Tibial nerve (tissue), 4 donors: ENCODE data around the gene PSMG4. TPM values are rescaled to one million over a fixed set of nuclear protein-coding genes. Genes with fewer than 3 reads are reported as not detected.
"Not testable (repeated sequence)": the region's sequence is repeated elsewhere in the genome, so short reads cannot be mapped to it uniquely, and the experiment has no call there.

ENCODE experiments used
- DNase-seq, 2 donors: peaks; one replicate each; pipeline ENCODE4 v3.0.0-alpha.2; 2019; ENCODE audit warnings: low spot score in 2 of 2
- H3K27ac ChIP-seq, 4 donors: fragments of 200-600 bp; sonication (generic) in 3 of 4; one replicate each; pipeline ENCODE4 v1.5.1; 2017 to 2019; ENCODE audit warnings: mild to moderate bottlenecking in 1 of 4
- H3K27me3 ChIP-seq, 2 donors: fragments of 200-600 bp; sonication (generic) in 1 of 2; one replicate each; pipeline versions ENCODE4 v1.5.1 to v1.6.0; 2017 to 2019
- H3K36me3 ChIP-seq, 3 donors: fragments of 200-600 bp; sonication (generic); one replicate each; pipeline ENCODE4 v1.5.1; 2018 to 2019
- H3K4me1 ChIP-seq, 4 donors: fragments of 200-600 bp; sonication (generic) in 3 of 4; one replicate each; pipeline ENCODE4 v1.5.1; 2017 to 2019
- H3K4me3 ChIP-seq, 4 donors: fragments of 200-600 bp; sonication (generic) in 3 of 4; one replicate each; pipeline ENCODE4 v1.5.1; 2017 to 2019; ENCODE audit warnings: mild to moderate bottlenecking in 1 of 4, moderate library complexity in 1 of 4
- H3K9me3 ChIP-seq, 4 donors: fragments of 200-600 bp; sonication (generic) in 3 of 4; one replicate each; pipeline ENCODE4 v1.5.1; 2017 to 2019
- CTCF ChIP-seq, 5 experiments: fragments of 200-600 bp in 3 of 5; fragments of 450-650 bp in 2 of 5; sonication (generic) in 3 of 5; IDR thresholded peaks; one replicate each; pipeline ENCODE4 v1.5.1; 2016 to 2019; ENCODE audit warnings: antibody characterized with exemption in 5 of 5, mild to moderate bottlenecking in 3 of 5, moderate library complexity in 2 of 5
- EP300 ChIP-seq, 2 donors: sonication (generic); formaldehyde crosslinking; IDR thresholded peaks; one replicate each; pipeline ENCODE4 v1.6.1; 2017; ENCODE audit warnings: antibody characterized with exemption in 2 of 2, mild to moderate bottlenecking in 1 of 2
- POLR2A ChIP-seq, 2 donors: fragments of 450-650 bp; IDR thresholded peaks; one replicate each; pipeline ENCODE4 v1.6.1; 2017; ENCODE audit warnings: antibody characterized with exemption in 2 of 2, mild to moderate bottlenecking in 2 of 2, moderate library complexity in 2 of 2
- WGBS, 2 donors: methylation state at CpG; one replicate each; pipeline ENCODE4 v1.1.5; 2018; 5-methylcytosine and 5-hydroxymethylcytosine counted together
- total RNA-seq, 4 donors: library from RNA; depleted of rRNA; stranded (reverse); fragments of >200 nt; gene quantifications; one replicate each; pipeline ENCODE4 v1.1.0, GENCODE V29; 2016

The PSMG4 gene
- total RNA-seq, 4 donors from 2014 or later = 14.7 to 36.5 (median 31.8) TPM

- TF ChIP-seq CTCF (IDR thresholded peaks at IDR 0.05) (no peak), POLR2A (IDR thresholded peaks at IDR 0.05) (no peak), EP300 (IDR thresholded peaks at IDR 0.05) (no peak)
- Histone ChIP-seq H3K27me3 (peaks cover 0 to 6% of the 10 kb centered on the region in 2 donors), H3K27ac (no peak overlapping the region), H3K36me3 (peaks cover 0 to 9% (median 0%) of the 10 kb centered on the region in 3 donors), H3K4me3 (no peak overlapping the region), H3K9me3 (no peaks in the 10 kb centered on the region), H3K4me1 (peaks cover 0 to 3% (median 0%) of the 10 kb centered on the region in 4 donors)
- no peak for DNase-seq
- 61 to 76% methylated on average over 7 of the region's 7 CpGs for WGBS, 2 donors
Observed at GRCh38 chr6:3240595-3240994, 18.2 kb upstream of the PSMG4 start.

GRCh38 chr6:3241745-3242144 is 17.0 kb upstream of the PSMG4 start:
- H3K9me3 ChIP-seq, H3K27ac ChIP-seq, H3K36me3 ChIP-seq, DNase-seq, H3K27me3 ChIP-seq, H3K4me1 ChIP-seq, H3K4me3 ChIP-seq: not testable (repeated sequence)
- 92 to 99% methylated on average over 4 of the region's 4 CpGs for WGBS, 2 donors

GRCh38 chr6:3242768-3243167 is 16.0 kb upstream of the PSMG4 start:
- Histone ChIP-seq H3K36me3 (peaks cover 0 to 9% (median 0%) of the 10 kb centered on the region in 3 donors), H3K9me3 (no peaks in the 10 kb centered on the region), H3K27ac (no peak overlapping the region), H3K4me1 (peaks cover 0 to 8% (median 2%) of the 10 kb centered on the region in 4 donors), H3K27me3 (no peaks in the 10 kb centered on the region), H3K4me3 (no peak overlapping the region)
- WGBS, 2 donors = 80 to 81% methylated on average over 4 of the region's 4 CpGs
- TF ChIP-seq EP300 (IDR thresholded peaks at IDR 0.05) (no peak), POLR2A (IDR thresholded peaks at IDR 0.05) (no peak), CTCF (IDR thresholded peaks at IDR 0.05) (no peak)
- no peak for DNase-seq

- TF ChIP-seq POLR2A (IDR thresholded peaks at IDR 0.05) (no peak), EP300 (IDR thresholded peaks at IDR 0.05) (no peak), CTCF (IDR thresholded peaks at IDR 0.05) (no peak)
- 93% methylated on average over 8 of the region's 8 CpGs for WGBS, 2 donors
- Histone ChIP-seq H3K9me3 (no peaks in the 10 kb centered on the region), H3K4me1 (peaks cover 0 to 21% (median 11%) of the 10 kb centered on the region in 4 donors), H3K27me3 (no peaks in the 10 kb centered on the region), H3K36me3 (peaks cover 0 to 9% (median 0%) of the 10 kb centered on the region in 3 donors), H3K27ac (no peak overlapping the region), H3K4me3 (no peak overlapping the region)
- DNase-seq = no peak
Observed at GRCh38 chr6:3244003-3244831, 14.5 kb upstream of the PSMG4 start.

GRCh38 chr6:3244832-3245161 is 13.9 kb upstream of the PSMG4 start:
- WGBS, 2 donors = 96 to 98% methylated on average over 7 of the region's 7 CpGs
- H3K27ac ChIP-seq = not testable (repeated sequence)

GRCh38 chr6:3245216-3245615 is 13.5 kb upstream of the PSMG4 start:
- Histone ChIP-seq H3K27ac (no peak overlapping the region), H3K9me3 (no peaks in the 10 kb centered on the region), H3K4me3 (no peak overlapping the region), H3K4me1 (peaks cover 0 to 31% (median 16%) of the 10 kb centered on the region in 4 donors), H3K27me3 (no peaks in the 10 kb centered on the region), H3K36me3 (peaks cover 0 to 9% (median 0%) of the 10 kb centered on the region in 3 donors)
- DNase-seq = no peak
- WGBS, 2 donors = 94 to 98% methylated on average over 5 of the region's 5 CpGs
- TF ChIP-seq EP300 (IDR thresholded peaks at IDR 0.05) = no peak
- no peak for TF ChIP-seq CTCF (IDR thresholded peaks at IDR 0.05)
- no peak for TF ChIP-seq POLR2A (IDR thresholded peaks at IDR 0.05)

More at GRCh38 chr6:3244832-3245161, 13.9 kb upstream of the PSMG4 start:
- H3K4me3 ChIP-seq, H3K36me3 ChIP-seq, DNase-seq, H3K9me3 ChIP-seq, H3K27me3 ChIP-seq: not testable (repeated sequence)
- peaks cover 0 to 27% (median 14%) of the 10 kb centered on the region in 4 donors for H3K4me1 ChIP-seq
